Skin epidermis (tissue), 12 donors: ENCODE results near the gene SLC9A2.

ENCODE experiments used
- H3K27ac ChIP-seq, 21 experiments: fragments of 200-600 bp; sonication (generic) in 11 of 21; one replicate each; pipeline ENCODE4 v1.5.0; 2020; ENCODE audit warnings: mild to moderate bottlenecking in 3 of 21, inconsistent platforms in 2 of 21, moderate library complexity in 2 of 21
- H3K4me3 ChIP-seq, 7 experiments: fragments of 200-600 bp; sonication (generic) in 2 of 7; one replicate each; pipeline ENCODE4 v1.5.0; 2020; ENCODE audit warnings: inconsistent platforms in 2 of 7, mild to moderate bottlenecking in 2 of 7, moderate library complexity in 1 of 7

The SLC9A2 gene

GRCh38 chr2:102619414-102620319, at the start of gene SLC9A2:
SLC9A2 (plus strand) TSS chr2:102619553; CDS start chr2:102619849, 296 bp downstream.
- H3K4me3 ChIP-seq: peak within 1 kb of the TSS; percentile 10 to 50 (median 32)
- H3K27ac ChIP-seq: peak within 1 kb of the TSS in 1 of 21 experiments; percentile 9

GRCh38 chr2:102575888-102576287, 43.5 kb upstream of the SLC9A2 start:
- H3K27ac ChIP-seq: no peak overlapping the region

GRCh38 chr2:102578376-102578775, 41.0 kb upstream of the SLC9A2 start:
- Histone ChIP-seq H3K4me3 (no peak overlapping the region), H3K27ac (no peak overlapping the region)

More at GRCh38 chr2:102575888-102576287, 43.5 kb upstream of the SLC9A2 start:
- no peak overlapping the region for H3K4me3 ChIP-seq

- H3K27ac ChIP-seq: no peak overlapping the region
- no peak overlapping the region for H3K4me3 ChIP-seq
These were observed 37.4 kb upstream of the SLC9A2 start for GRCh38 chr2:102581911-102582310.

GRCh38 chr2:102582845-102583244, 36.5 kb upstream of the SLC9A2 start:
- Histone ChIP-seq H3K4me3 (no peak overlapping the region), H3K27ac (no peak overlapping the region)

GRCh38 chr2:102585847-102586404, 33.4 kb upstream of the SLC9A2 start:
- Histone ChIP-seq H3K4me3 (no peak overlapping the region), H3K27ac (no peak overlapping the region)

- Histone ChIP-seq H3K4me3 (no peak overlapping the region), H3K27ac (no peak overlapping the region)
These were observed 31.0 kb upstream of the SLC9A2 start for GRCh38 chr2:102588213-102588939.

GRCh38 chr2:102589444-102589843, 29.9 kb upstream of the SLC9A2 start:
- Histone ChIP-seq H3K27ac (no peak overlapping the region), H3K4me3 (no peak overlapping the region)

- H3K27ac ChIP-seq: no peak overlapping the region
- H3K4me3 ChIP-seq: no peak overlapping the region
These were observed 27.8 kb upstream of the SLC9A2 start for GRCh38 chr2:102591491-102592045.

GRCh38 chr2:102592601-102593000, 26.8 kb upstream of the SLC9A2 start:
- no peak overlapping the region for H3K4me3 ChIP-seq
- H3K27ac ChIP-seq: no peak overlapping the region

GRCh38 chr2:102593516-102593915, 25.8 kb upstream of the SLC9A2 start:
- H3K4me3 ChIP-seq: no peak overlapping the region

GRCh38 chr2:102594445-102595016, 24.8 kb upstream of the SLC9A2 start:
- H3K4me3 ChIP-seq: no peak overlapping the region
- no peak overlapping the region for H3K27ac ChIP-seq

More at GRCh38 chr2:102593516-102593915, 25.8 kb upstream of the SLC9A2 start:
- H3K27ac ChIP-seq: no peak overlapping the region

- Histone ChIP-seq H3K4me3 (no peak overlapping the region), H3K27ac (no peak overlapping the region)
These were observed 21.6 kb upstream of the SLC9A2 start for GRCh38 chr2:102597788-102598187.

GRCh38 chr2:102599486-102599885, 19.9 kb upstream of the SLC9A2 start:
- no peak overlapping the region for H3K27ac ChIP-seq
- H3K4me3 ChIP-seq: no peak overlapping the region

GRCh38 chr2:102601730-102602129, 17.6 kb upstream of the SLC9A2 start:
- Histone ChIP-seq H3K4me3 (no peak overlapping the region), H3K27ac (no peak overlapping the region)

- no peak overlapping the region for H3K4me3 ChIP-seq
- H3K27ac ChIP-seq: peak overlapping the region in 2 of 21 experiments; percentile 4 to 18
These were observed 15.4 kb upstream of the SLC9A2 start for GRCh38 chr2:102603904-102604303.

GRCh38 chr2:102604769-102605168, 14.6 kb upstream of the SLC9A2 start:
- H3K27ac ChIP-seq: no peak overlapping the region
- H3K4me3 ChIP-seq: no peak overlapping the region

GRCh38 chr2:102606353-102606752, 13.0 kb upstream of the SLC9A2 start:
- Histone ChIP-seq H3K4me3 (no peak overlapping the region), H3K27ac (no peak overlapping the region)

- no peak overlapping the region for H3K27ac ChIP-seq
- no peak overlapping the region for H3K4me3 ChIP-seq
These were observed 3.5 kb upstream of the SLC9A2 start for GRCh38 chr2:102615620-102616436.
